Measurements from ENCODE around the gene CETP. TPM values are rescaled to one million over a fixed set of nuclear protein-coding genes. Genes with fewer than 3 reads are reported as not detected.

The CETP gene
- total and polyA plus RNA-seq, 2 of the 8 experiments (the other 6 are each of a cell fraction or from before 2014, with no cell fraction given): not detected

- Histone ChIP-seq H3K9ac (replicated peaks in 1 of 4; ENCODE audit: extremely low read depth in 1 of 4, low read depth in 3 of 4, low read length in 3 of 4) (no peak overlapping the region), H3K4me1 (replicated peaks in 1 of 4; ENCODE audit: control insufficient read depth in 3 of 4, insufficient read depth in 4 of 4, low read length in 3 of 4) (peaks cover 0 to 5% (median 3%) of the 10 kb centered on the region in 4 experiments; a peak in 3 of 7 replicates), H2BK20ac (ENCODE audit: low read length) (no peak overlapping the region), H3K4me3 (ENCODE audit: extremely low read depth in 1 of 4, insufficient read depth in 2 of 4, low read depth in 3 of 4, low read length in 4 of 4) (no peak overlapping the region), H3K4me2 (ENCODE audit: insufficient read depth in 1 of 2, low read depth in 2 of 2, low read length in 2 of 2) (no peak overlapping the region), H3K79me1 (ENCODE audit: low read depth, low read length) (no peaks in the 10 kb centered on the region), H3K27ac (ENCODE audit: low read depth, low read length) (no peak overlapping the region), H3K18ac (ENCODE audit: extremely low read depth, low read length) (no peak overlapping the region), H2BK120ac (replicated peaks; ENCODE audit: low read depth, low read length) (no peak overlapping the region), H4K5ac (ENCODE audit: insufficient read length, low read depth, low read length) (no peak overlapping the region), H2BK15ac (ENCODE audit: low read length) (no peak overlapping the region), H2AK5ac (ENCODE audit: low read depth, low read length) (no peak overlapping the region), H3K27me3 (replicated peaks in 1 of 4; ENCODE audit: control insufficient read depth in 3 of 4, extremely low read depth in 1 of 4, insufficient read depth in 3 of 4, low read length in 3 of 4) (peaks cover 0 to 18% (median 11%) of the 10 kb centered on the region in 4 experiments; a peak in 5 of 7 replicates), H2BK5ac (ENCODE audit: low read depth, low read length) (no peak overlapping the region), H3K23me2 (ENCODE audit: low read depth, low read length) (peaks cover 7% of the 10 kb centered on the region; the same call in 1 of the 2 replicates), H3K4ac (replicated peaks; ENCODE audit: insufficient read length, low read depth, low read length) (no peak overlapping the region), H4K8ac (ENCODE audit: extremely low read depth, insufficient read depth, low read length) (no peak overlapping the region), H3K36me3 (ENCODE audit: control insufficient read depth in 2 of 4, insufficient read depth in 4 of 4, low read length in 3 of 4) (no peaks in the 10 kb centered on the region), H3K14ac (ENCODE audit: insufficient read length) (no peak overlapping the region), H3K79me2 (ENCODE audit: control insufficient read depth in 1 of 2, insufficient read depth in 2 of 2, low read length in 2 of 2) (no peaks in the 10 kb centered on the region), H2AFZ (ENCODE audit: low read length) (no peak overlapping the region), H2BK12ac (ENCODE audit: low read depth, low read length) (no peak overlapping the region), H4K91ac (replicated peaks; ENCODE audit: insufficient read length, low read length) (no peak overlapping the region), H3K9me3 (ENCODE audit: insufficient read depth in 2 of 2, low read depth in 1 of 2, low read length in 1 of 2) (no peaks in the 10 kb centered on the region), H3K23ac (ENCODE audit: insufficient read length) (no peak overlapping the region), H3K56ac (replicated peaks; ENCODE audit: insufficient read length, low read depth, low read length) (no peak overlapping the region), H4K20me1 (replicated peaks in 1 of 2; ENCODE audit: control insufficient read depth in 1 of 2, insufficient read depth in 2 of 2, low read length in 2 of 2) (no peaks in the 10 kb centered on the region)
- FAIRE-seq (no peak), DNase-seq (ENCODE audit: low read depth in 1 of 2, low spot score in 2 of 2) (no peak)
- CTCF ChIA-PET (ENCODE audit: partially characterized antibody): interaction anchor here (0.9 to 8.1 kb wide), 4 partner anchors 19 to 167 kb away, joined by 3 to 67 read pairs (median 4); no protein-coding TSS in a partner anchor
- TF ChIP-seq RAD21 (IDR thresholded peaks at IDR 0.05 in 1 of 2, conservative IDR thresholded peaks at IDR 0.05 in 1 of 2; ENCODE audit: low read depth in 2 of 2, low read length in 2 of 2): no peak
- TF ChIP-seq NRF1 (IDR thresholded peaks at IDR 0.05; ENCODE audit: low read depth, low read length): no peak
- no peak for TF ChIP-seq TBP (IDR thresholded peaks at IDR 0.05; ENCODE audit: low read depth, low read length)
- TF ChIP-seq RNF2 (IDR thresholded peaks at IDR 0.05; ENCODE audit: borderline replicate concordance, low read depth, low read length, missing control alignments, poor library complexity, severe bottlenecking): no peak
- no peak for TF ChIP-seq POLR2A (IDR thresholded peaks at IDR 0.05; ENCODE audit: control extremely low read depth in 1 of 2, low read depth in 2 of 2, low read length in 2 of 2)
- TF ChIP-seq JUN (IDR thresholded peaks at IDR 0.05; ENCODE audit: low read depth, low read length): no peak
- TF ChIP-seq CHD2 (IDR thresholded peaks at IDR 0.05; ENCODE audit: low read length): no peak
- 94% methylated on average over 6 of the region's 6 CpGs; no CpG with 5 or more reads in 1 of the 2 experiments for WGBS, 2 experiments (ENCODE audit: extremely low coverage in 1 of 2, insufficient coverage in 1 of 2, insufficient read length in 1 of 2, insufficient replicate concordance in 2 of 2, low coverage in 1 of 2, low lambda C conversion rate in 2 of 2, missing lambda C conversion rate in 1 of 2)
- POLR2A ChIA-PET (ENCODE audit: partially characterized antibody): no interaction called here
Measured at GRCh38 chr16:56984639-56985038, 22.9 kb downstream of the CETP start.
